GM10266 (cell line): ENCODE measurements around the gene TGFBR3L.

Experiments
- DNase-seq: peaks from one replicate; pipeline ENCODE4 v3.0.0; 2012; ENCODE audit errors: extremely low spot score
- CTCF ChIP-seq: IDR thresholded peaks from 2 replicates; pipeline ENCODE4 v1.5.1; 2012; ENCODE audit warnings: mild to moderate bottlenecking, low read depth; ENCODE audit not compliant: control insufficient read depth, insufficient read depth; ENCODE audit errors: missing control alignments

TGFBR3L gene

GRCh38 chr19:7907122-7907521, 7.5 kb upstream of the TGFBR3L start:
- no peak for DNase-seq
- no peak for TF ChIP-seq CTCF

GRCh38 chr19:7907544-7907943, 7.1 kb upstream of the TGFBR3L start:
- no peak for TF ChIP-seq CTCF
- no peak for DNase-seq

- TF ChIP-seq CTCF = no peak
- no peak for DNase-seq
Observed at GRCh38 chr19:7908078-7908699, 6.4 kb upstream of the TGFBR3L start.

GRCh38 chr19:7908742-7909461, 5.7 kb upstream of the TGFBR3L start:
- DNase-seq = no peak
- no peak for TF ChIP-seq CTCF

- no peak for TF ChIP-seq CTCF
Observed at GRCh38 chr19:7909471-7910067, 5.1 kb upstream of the TGFBR3L start.

GRCh38 chr19:7910321-7911161, 4.1 kb upstream of the TGFBR3L start:
- TF ChIP-seq CTCF = no peak
- DNase-seq = no peak

More at GRCh38 chr19:7909471-7910067, 5.1 kb upstream of the TGFBR3L start:
- no peak for DNase-seq
